WTC11 (cell line): ENCODE measurements around the gene PGBD5. TPM values are rescaled to one million over a fixed set of nuclear protein-coding genes. Genes with fewer than 3 reads are reported as not detected.

ENCODE experiments used
- ATAC-seq: fragments of 200-7000 bp; cut with Tn5 transposase; 2 replicates; pipeline ENCODE4 v1.10.0; 2021; ENCODE audit warnings: mild to moderate bottlenecking, moderate library complexity
- CTCF ChIA-PET: fragments of 300-600 bp; sonication (Branson Sonifier 250); formaldehyde crosslinking; loops from one replicate; lab custom pipeline; 2021; ENCODE audit warnings: antibody characterized with exemption; lab: Charles Lee
- POLR2A ChIA-PET: fragments of 350-600 bp; sonication (Branson Sonifier 250); formaldehyde crosslinking; loops from one replicate; lab custom pipeline; 2021; ENCODE audit warnings: antibody characterized with exemption; lab: Charles Lee
- DNase-seq: peaks from one replicate; pipeline ENCODE4 v3.0.0; 2021; ENCODE audit warnings: low spot score
- H3K27ac Mint-ChIP-seq: 2 replicates; pipeline ENCODE4 v1.8.0; 2021; ENCODE audit warnings: mixed read lengths
- H3K27me3 Mint-ChIP-seq: 2 replicates; pipeline ENCODE4 v1.8.0; 2021; ENCODE audit warnings: low read depth, mild to moderate bottlenecking, moderate library complexity, mixed read lengths
- H3K36me3 Mint-ChIP-seq: 2 replicates; pipeline ENCODE4 v1.8.0; 2021; ENCODE audit warnings: mixed read lengths
- H3K4me1 Mint-ChIP-seq: 2 replicates; pipeline ENCODE4 v1.8.0; 2022; ENCODE audit warnings: mixed read lengths
- H3K4me3 Mint-ChIP-seq: 2 replicates; pipeline ENCODE4 v1.8.0; 2021; ENCODE audit warnings: mild to moderate bottlenecking, moderate library complexity, mixed read lengths
- H3K9me3 Mint-ChIP-seq: 2 replicates; pipeline ENCODE4 v1.8.0; 2021; ENCODE audit warnings: mixed read lengths
- ATF3 ChIP-seq: sonication (generic); formaldehyde crosslinking; conservative IDR thresholded peaks from 2 replicates; pipeline ENCODE4 v1.8.1; 2022; ENCODE audit warnings: mild to moderate bottlenecking, missing genetic modification reagents
- CREM ChIP-seq: sonication (generic); formaldehyde crosslinking; IDR thresholded peaks from 2 replicates; pipeline ENCODE4 v1.8.1; 2022; ENCODE audit warnings: mild to moderate bottlenecking, missing genetic modification reagents, moderate library complexity
- CTCF ChIP-seq: fragments of 200-600 bp; IDR thresholded peaks from 2 replicates; pipeline ENCODE4 v1.8.0; 2022; ENCODE audit warnings: antibody characterized with exemption
- ESRRA ChIP-seq: sonication (generic); formaldehyde crosslinking; IDR thresholded peaks from 2 replicates; pipeline ENCODE4 v1.8.1; 2022; ENCODE audit warnings: mild to moderate bottlenecking, missing genetic modification reagents, borderline replicate concordance
- FOXJ3 ChIP-seq: sonication (generic); formaldehyde crosslinking; IDR thresholded peaks from 2 replicates; pipeline ENCODE4 v1.9.0; 2021; ENCODE audit warnings: missing genetic modification reagents, mild to moderate bottlenecking, borderline replicate concordance
- GTF2I ChIP-seq: fragments of 250-450 bp; sonication (Bioruptor Pico); conservative IDR thresholded peaks from 2 replicates; pipeline ENCODE4 v1.4.0; 2021; ENCODE audit warnings: mild to moderate bottlenecking
- HMGA2 ChIP-seq: fragments of 250-450 bp; sonication (Bioruptor Pico); IDR thresholded peaks from 2 replicates; pipeline ENCODE4 v1.4.0; 2021; ENCODE audit warnings: mild to moderate bottlenecking, moderate library complexity
- NR1H2 ChIP-seq: sonication (generic); formaldehyde crosslinking; IDR thresholded peaks from 2 replicates; pipeline ENCODE4 v1.9.0; 2021; ENCODE audit warnings: mild to moderate bottlenecking, moderate library complexity, missing genetic modification reagents
- NR2C2 ChIP-seq: sonication (generic); formaldehyde crosslinking; IDR thresholded peaks from 2 replicates; pipeline ENCODE4 v1.8.0; 2022; ENCODE audit warnings: mild to moderate bottlenecking, missing genetic modification reagents
- NR3C1 ChIP-seq: sonication (generic); formaldehyde crosslinking; conservative IDR thresholded peaks from 2 replicates; pipeline ENCODE4 v1.8.1; 2023; ENCODE audit warnings: low read depth, mild to moderate bottlenecking, missing genetic modification reagents
- OVOL2 ChIP-seq: fragments of 250-450 bp; sonication (Bioruptor Pico); IDR thresholded peaks from 2 replicates; pipeline ENCODE4 v1.9.0; 2021; ENCODE audit warnings: mild to moderate bottlenecking, borderline replicate concordance
- PREB ChIP-seq: sonication (generic); formaldehyde crosslinking; IDR thresholded peaks from 2 replicates; pipeline ENCODE4 v1.8.1; 2022; ENCODE audit warnings: mild to moderate bottlenecking, missing genetic modification reagents, moderate library complexity, borderline replicate concordance
- RELA ChIP-seq: sonication (generic); formaldehyde crosslinking; IDR thresholded peaks from 2 replicates; pipeline ENCODE4 v1.8.1; 2022; ENCODE audit warnings: missing genetic modification reagents, mild to moderate bottlenecking, borderline replicate concordance
- SMAD4 ChIP-seq: sonication (generic); formaldehyde crosslinking; IDR thresholded peaks from 2 replicates; pipeline ENCODE4 v1.8.0; 2022; ENCODE audit warnings: mild to moderate bottlenecking, missing genetic modification reagents
- TP53 ChIP-seq: sonication (generic); formaldehyde crosslinking; IDR thresholded peaks from 2 replicates; pipeline ENCODE4 v1.8.1; 2023; ENCODE audit warnings: mild to moderate bottlenecking, missing genetic modification reagents
- ZBTB21 ChIP-seq: sonication (generic); formaldehyde crosslinking; IDR thresholded peaks from 2 replicates; pipeline ENCODE4 v1.8.1; 2023; ENCODE audit warnings: mild to moderate bottlenecking, missing genetic modification reagents, borderline replicate concordance
- ZNF138 ChIP-seq: sonication (generic); formaldehyde crosslinking; conservative IDR thresholded peaks from 2 replicates; pipeline ENCODE4 v1.8.1; 2022; ENCODE audit warnings: mild to moderate bottlenecking, moderate library complexity, missing genetic modification reagents
- ZNF232 ChIP-seq: sonication (generic); formaldehyde crosslinking; IDR thresholded peaks from 2 replicates; pipeline ENCODE4 v1.8.0; 2022; ENCODE audit warnings: mild to moderate bottlenecking, missing genetic modification reagents
- ZNF281 ChIP-seq: sonication (generic); formaldehyde crosslinking; IDR thresholded peaks from 2 replicates; pipeline ENCODE4 v1.8.0; 2023; ENCODE audit warnings: mild to moderate bottlenecking, missing genetic modification reagents
- ZNF396 ChIP-seq: fragments of 250-450 bp; sonication (Bioruptor Pico); IDR thresholded peaks from 2 replicates; pipeline ENCODE4 v1.8.0; 2021; ENCODE audit warnings: mild to moderate bottlenecking, moderate library complexity, borderline replicate concordance
- ZNF425 ChIP-seq: fragments of 250-450 bp; sonication (Bioruptor Pico); conservative IDR thresholded peaks from 2 replicates; pipeline ENCODE4 v1.9.0; 2021; ENCODE audit warnings: mild to moderate bottlenecking
- ZNF671 ChIP-seq: fragments of 250-450 bp; sonication (Bioruptor Pico); IDR thresholded peaks from 2 replicates; pipeline ENCODE4 v1.8.0; 2021; ENCODE audit warnings: mild to moderate bottlenecking
- ZSCAN18 ChIP-seq: fragments of 250-450 bp; sonication (Bioruptor Pico); IDR thresholded peaks from 2 replicates; pipeline ENCODE4 v2.1.2; 2022; ENCODE audit warnings: mild to moderate bottlenecking, moderate library complexity
- total RNA-seq: library from RNA; stranded (reverse); gene quantifications from 3 replicates; pipeline ENCODE4 v1.2.3, GENCODE V29; 2021

Gene PGBD5
- total RNA-seq, 1 experiment from 2014 or later, result 23.8 TPM

- H3K4me1 Mint-ChIP-seq, result peaks cover 11% of the 10 kb centered on the region
- DNase-seq, result no peak
- CTCF ChIA-PET, result no interaction called here
- no peak overlapping the region for H3K27ac Mint-ChIP-seq
- no peak for TF ChIP-seq NR1H2 (CRISPR knock-in tag)
- TF ChIP-seq NR3C1 (CRISPR knock-in tag), result no peak
- no peak for TF ChIP-seq FOXJ3 (CRISPR knock-in tag)
- no peak for TF ChIP-seq ZBTB21 (CRISPR knock-in tag)
- TF ChIP-seq ZNF138, result no peak
- TF ChIP-seq OVOL2 (CRISPR knock-in tag), result no peak
- TF ChIP-seq SMAD4 (CRISPR knock-in tag), result no peak
- no peak for TF ChIP-seq ZNF396 (CRISPR knock-in tag)
- TF ChIP-seq ZSCAN18 (CRISPR knock-in tag), result no peak
- TF ChIP-seq CTCF, result no peak
- no peak for TF ChIP-seq ZNF232
- TF ChIP-seq ZNF425, result no peak
- no peaks in the 10 kb centered on the region for H3K36me3 Mint-ChIP-seq
- H3K27me3 Mint-ChIP-seq, result no peaks in the 10 kb centered on the region; the same call in 1 of the 2 replicates
- POLR2A ChIA-PET, result no interaction called here
- H3K9me3 Mint-ChIP-seq, result no peaks in the 10 kb centered on the region
- ATAC-seq, result no peak
- no peak overlapping the region for H3K4me3 Mint-ChIP-seq
These were observed 30.3 kb upstream of the PGBD5 start for GRCh38 chr1:230456478-230456877.

GRCh38 chr1:230455291-230455690 is 29.2 kb upstream of the PGBD5 start:
- no peak for DNase-seq
- TF ChIP-seq ZNF281 (CRISPR knock-in tag), result no peak
- no peak for TF ChIP-seq RELA (CRISPR knock-in tag)
- no peak for TF ChIP-seq NR3C1 (CRISPR knock-in tag)
- no peak for TF ChIP-seq PREB (CRISPR knock-in tag)
- no peak for TF ChIP-seq ZNF671
- no peak for TF ChIP-seq ESRRA (CRISPR knock-in tag)
- TF ChIP-seq NR2C2 (CRISPR knock-in tag), result no peak
- TF ChIP-seq CREM (CRISPR knock-in tag), result no peak
- TF ChIP-seq ATF3, result no peak
- no peak for TF ChIP-seq OVOL2 (CRISPR knock-in tag)
- TF ChIP-seq ZNF138, result no peak
- TF ChIP-seq GTF2I (CRISPR knock-in tag), result no peak
- TF ChIP-seq HMGA2, result no peak
- TF ChIP-seq TP53 (CRISPR knock-in tag), result no peak
- TF ChIP-seq ZSCAN18 (CRISPR knock-in tag), result no peak
- no peaks in the 10 kb centered on the region for H3K36me3 Mint-ChIP-seq
- peaks cover 11% of the 10 kb centered on the region for H3K4me1 Mint-ChIP-seq
- ChIA-PET CTCF (no interaction called here), POLR2A (no interaction called here)
- no peaks in the 10 kb centered on the region; the same call in 1 of the 2 replicates for H3K27me3 Mint-ChIP-seq
- no peak for ATAC-seq
- H3K27ac Mint-ChIP-seq, result no peak overlapping the region
- H3K4me3 Mint-ChIP-seq, result no peak overlapping the region
- H3K9me3 Mint-ChIP-seq, result no peaks in the 10 kb centered on the region
